Natural killer cell treated with Interleukin-12 subunit alpha and Interleukin-12 subunit beta and Interleukin-15 and Interleukin-18, amount 100 ng/mL, for 72 hours (primary cell): ENCODE data around the gene CTSW. TPM values are rescaled to one million over a fixed set of nuclear protein-coding genes. Genes with fewer than 3 reads are reported as not detected.

Source experiments
- ATAC-seq, 2 donors: fragments of 150-1000 bp; cut with Tn5 transposase in 1 of 2; sonication (Bioruptor Pico), chemical (Tn5 transposase) in 1 of 2; 2 replicates each; pipeline ENCODE4 v1.10.0; 2021
- DNase-seq: peaks from one replicate; pipeline ENCODE4 v3.0.0; 2022; ENCODE audit warnings: low spot score
- H3K27ac Mint-ChIP-seq, 2 donors: 1 replicate in 1 of 2; 2 replicates in 1 of 2; pipeline ENCODE4 v1.8.0; 2022; ENCODE audit warnings: mixed read lengths in 2 of 2, mild to moderate bottlenecking in 1 of 2, moderate library complexity in 1 of 2
- H3K27me3 Mint-ChIP-seq, 2 donors: 1 replicate in 1 of 2; 2 replicates in 1 of 2; pipeline ENCODE4 v1.8.0; 2022; ENCODE audit warnings: mixed read lengths in 2 of 2
- H3K36me3 Mint-ChIP-seq: one replicate; pipeline ENCODE4 v1.8.0; 2022; ENCODE audit warnings: mixed read lengths
- H3K4me1 Mint-ChIP-seq, 2 donors: 1 replicate in 1 of 2; 2 replicates in 1 of 2; pipeline ENCODE4 v1.8.0; 2022; ENCODE audit warnings: low read depth in 2 of 2, mixed read lengths in 2 of 2, mild to moderate bottlenecking in 1 of 2
- H3K4me3 Mint-ChIP-seq: one replicate; pipeline ENCODE4 v1.8.0; 2022; ENCODE audit warnings: mixed read lengths
- H3K9me3 Mint-ChIP-seq: 2 replicates; pipeline ENCODE4 v1.8.0; 2022; ENCODE audit warnings: mixed read lengths
- total RNA-seq, 2 donors: library from RNA; stranded (reverse); gene quantifications; one replicate each; pipeline ENCODE4 v1.2.3, GENCODE V29; 2022

The CTSW gene
- total RNA-seq, 2 donors from 2014 or later, result 124 to 886 TPM

GRCh38 chr11:65903068-65903481 lies 23.4 kb downstream of the CTSW start:
- peaks cover 18 to 27% of the 10 kb centered on the region in 2 donors for H3K4me1 Mint-ChIP-seq
- no peak for DNase-seq
- no peak overlapping the region for H3K27ac Mint-ChIP-seq
- H3K9me3 Mint-ChIP-seq, result no peaks in the 10 kb centered on the region
- no peaks in the 10 kb centered on the region for H3K27me3 Mint-ChIP-seq
- no peak for ATAC-seq
- no peaks in the 10 kb centered on the region for H3K36me3 Mint-ChIP-seq
- no peak overlapping the region for H3K4me3 Mint-ChIP-seq

GRCh38 chr11:65903715-65904114 lies 24.1 kb downstream of the CTSW start:
- Mint-ChIP-seq H3K4me1 (peaks cover 17 to 24% of the 10 kb centered on the region in 2 donors), H3K27me3 (no peaks in the 10 kb centered on the region), H3K9me3 (no peaks in the 10 kb centered on the region), H3K4me3 (no peak overlapping the region), H3K36me3 (no peaks in the 10 kb centered on the region), H3K27ac (peak overlapping the region in 1 of 2 donors; percentile 36)
- no peak for ATAC-seq
- DNase-seq, result no peak

GRCh38 chr11:65906602-65907001 lies 27.0 kb downstream of the CTSW start:
- Mint-ChIP-seq H3K4me3 (no peak overlapping the region), H3K27ac (no peak overlapping the region), H3K36me3 (no peaks in the 10 kb centered on the region), H3K9me3 (no peaks in the 10 kb centered on the region), H3K27me3 (peaks cover 0 to 2% of the 10 kb centered on the region in 2 donors), H3K4me1 (peaks cover 11 to 12% of the 10 kb centered on the region in 2 donors)
- DNase-seq, result no peak
- ATAC-seq, result no peak

GRCh38 chr11:65907878-65908277 lies 28.2 kb downstream of the CTSW start:
- H3K9me3 Mint-ChIP-seq, result no peaks in the 10 kb centered on the region
- ATAC-seq (no peak), DNase-seq (no peak)
- H3K4me1 Mint-ChIP-seq, result peaks cover 0 to 4% of the 10 kb centered on the region in 2 donors
- H3K36me3 Mint-ChIP-seq, result no peaks in the 10 kb centered on the region
- no peak overlapping the region for H3K27ac Mint-ChIP-seq
- peaks cover 0 to 2% of the 10 kb centered on the region in 2 donors for H3K27me3 Mint-ChIP-seq
- H3K4me3 Mint-ChIP-seq, result no peak overlapping the region

GRCh38 chr11:65911682-65912568 lies 32.3 kb downstream of the CTSW start:
- no peak for DNase-seq
- Mint-ChIP-seq H3K4me3 (no peak overlapping the region), H3K36me3 (no peaks in the 10 kb centered on the region), H3K4me1 (peaks cover 17 to 22% of the 10 kb centered on the region in 2 donors), H3K27ac (no peak overlapping the region), H3K9me3 (no peaks in the 10 kb centered on the region), H3K27me3 (peaks cover 0 to 2% of the 10 kb centered on the region in 2 donors)
- no peak for ATAC-seq

GRCh38 chr11:65912845-65913244 lies 33.2 kb downstream of the CTSW start:
- Mint-ChIP-seq H3K36me3 (no peaks in the 10 kb centered on the region), H3K9me3 (no peaks in the 10 kb centered on the region), H3K27me3 (peaks cover 0 to 2% of the 10 kb centered on the region in 2 donors), H3K4me3 (no peak overlapping the region), H3K27ac (no peak overlapping the region), H3K4me1 (peaks cover 21 to 26% of the 10 kb centered on the region in 2 donors)
- DNase-seq (no peak), ATAC-seq (no peak)

GRCh38 chr11:65915101-65915820 lies 35.6 kb downstream of the CTSW start:
- DNase-seq, result no peak
- H3K4me1 Mint-ChIP-seq, result peaks cover 21 to 23% of the 10 kb centered on the region in 2 donors
- peak overlapping the region in 1 of 2 donors; percentile 80 for H3K27ac Mint-ChIP-seq
- H3K36me3 Mint-ChIP-seq, result no peaks in the 10 kb centered on the region
- ATAC-seq, result no peak
- H3K9me3 Mint-ChIP-seq, result no peaks in the 10 kb centered on the region
- H3K27me3 Mint-ChIP-seq, result no peaks in the 10 kb centered on the region
- no peak overlapping the region for H3K4me3 Mint-ChIP-seq

- no peak for ATAC-seq
- Mint-ChIP-seq H3K27ac (no peak overlapping the region), H3K9me3 (no peaks in the 10 kb centered on the region), H3K27me3 (no peaks in the 10 kb centered on the region), H3K4me3 (no peak overlapping the region), H3K4me1 (peaks cover 21 to 23% of the 10 kb centered on the region in 2 donors), H3K36me3 (no peaks in the 10 kb centered on the region)
- DNase-seq, result no peak
These were observed 36.2 kb downstream of the CTSW start for GRCh38 chr11:65915821-65916251.

GRCh38 chr11:65916391-65916790 lies 36.8 kb downstream of the CTSW start:
- Mint-ChIP-seq H3K4me3 (peak overlapping the region; percentile 59), H3K9me3 (no peaks in the 10 kb centered on the region), H3K36me3 (no peaks in the 10 kb centered on the region), H3K27me3 (no peaks in the 10 kb centered on the region), H3K27ac (peak overlapping the region; percentile 47 to 72), H3K4me1 (peaks cover 21 to 23% of the 10 kb centered on the region in 2 donors)
- no peak for ATAC-seq
- no peak for DNase-seq

GRCh38 chr11:65917077-65917433 lies 37.4 kb downstream of the CTSW start:
- H3K4me3 Mint-ChIP-seq, result peak overlapping the region; percentile 59
- no peak for DNase-seq
- no peaks in the 10 kb centered on the region for H3K36me3 Mint-ChIP-seq
- H3K27me3 Mint-ChIP-seq, result no peaks in the 10 kb centered on the region
- H3K9me3 Mint-ChIP-seq, result no peaks in the 10 kb centered on the region
- no peak for ATAC-seq
- peaks cover 21 to 24% of the 10 kb centered on the region in 2 donors for H3K4me1 Mint-ChIP-seq
- H3K27ac Mint-ChIP-seq, result peak overlapping the region; percentile 47 to 72

- Mint-ChIP-seq H3K27ac (peak overlapping the region; percentile 75 to 78), H3K4me1 (peaks cover 21 to 26% of the 10 kb centered on the region in 2 donors), H3K36me3 (no peaks in the 10 kb centered on the region), H3K9me3 (no peaks in the 10 kb centered on the region), H3K27me3 (no peaks in the 10 kb centered on the region), H3K4me3 (peak overlapping the region; percentile 90)
- no peak for DNase-seq
- no peak for ATAC-seq
These were observed 38.0 kb downstream of the CTSW start for GRCh38 chr11:65917434-65918210.

- Mint-ChIP-seq H3K27me3 (no peaks in the 10 kb centered on the region), H3K36me3 (no peaks in the 10 kb centered on the region), H3K9me3 (no peaks in the 10 kb centered on the region), H3K27ac (peak within 1 kb of the TSS; percentile 75 to 78), H3K4me1 (peaks cover 21 to 29% of the 10 kb centered on the region in 2 donors), H3K4me3 (peak within 1 kb of the TSS; percentile 90)
- DNase-seq (no peak), ATAC-seq (peak in 1 of 2 donors; percentile 86)
These were observed 38.8 kb downstream of the CTSW start, which contains the start of gene C11orf68 for GRCh38 chr11:65918211-65919140. C11orf68 (minus strand) TSS chr11:65919062; CDS start chr11:65919031, 31 bp downstream.
